Right kidney (tissue), 1 donor: ENCODE data around the gene GREM2.

Source experiments
- DNase-seq: peaks from one replicate; pipeline ENCODE4 v3.0.0-alpha.2; 2016

Gene GREM2

GRCh38 chr1:240441669-240442068 is 170.3 kb downstream of the GREM2 start:
- no peak for DNase-seq
